ENCODE data around the gene VILL.

Gene VILL

GRCh38 chr3:38054499-38055001 is 64.0 kb downstream of the VILL start:
- no peaks in the 10 kb centered on the region for H3K9me3 ChIP-seq (ENCODE audit: insufficient read depth, low read length)
- H3K4me1 ChIP-seq (ENCODE audit: low read length): no peaks in the 10 kb centered on the region
- H3K4me3 ChIP-seq (ENCODE audit: low read length): no peak overlapping the region
- H3K36me3 ChIP-seq (replicated peaks; ENCODE audit: low read depth, low read length): no peaks in the 10 kb centered on the region
- H3K27ac ChIP-seq (ENCODE audit: low read length): no peak overlapping the region
- no peaks in the 10 kb centered on the region for H3K79me2 ChIP-seq (ENCODE audit: low read length)
- H3K4me2 ChIP-seq (ENCODE audit: low read length): no peak overlapping the region
- H2AFZ ChIP-seq (ENCODE audit: low read depth, low read length): no peak overlapping the region
- H4K20me1 ChIP-seq (ENCODE audit: insufficient read depth, low read length): no peaks in the 10 kb centered on the region
- TF ChIP-seq EZH2phosphoT487 (IDR thresholded peaks at IDR 0.05; ENCODE audit: low read depth): no peak
- no peak for TF ChIP-seq CTCF (IDR thresholded peaks at IDR 0.05; ENCODE audit: low read depth, low read length)
- H3K27me3 ChIP-seq (ENCODE audit: low read depth, low read length): no peaks in the 10 kb centered on the region
- no peak overlapping the region for H3K9ac ChIP-seq (ENCODE audit: low read length)

All from OCI-LY3 (cell line).